Vagina (tissue), 2 donors: ENCODE measurements around the gene TAS2R38. TPM values are rescaled to one million over a fixed set of nuclear protein-coding genes. Genes with fewer than 3 reads are reported as not detected.

Experiments
- DNase-seq, 2 donors: peaks; one replicate each; pipeline ENCODE4 v3.0.0-alpha.2; 2017; ENCODE audit errors: extremely low spot score in 2 of 2
- H3K27ac ChIP-seq: fragments of 200-600 bp; sonication (generic); one replicate; pipeline ENCODE4 v1.5.1; 2019
- H3K27me3 ChIP-seq: fragments of 200-600 bp; sonication (generic); one replicate; pipeline ENCODE4 v1.5.1; 2019
- H3K36me3 ChIP-seq, 2 donors: fragments of 200-600 bp; sonication (generic); one replicate each; pipeline ENCODE4 v1.5.1; 2017 to 2019
- H3K4me1 ChIP-seq: fragments of 200-600 bp; sonication (generic); one replicate; pipeline ENCODE4 v1.5.1; 2019
- H3K4me3 ChIP-seq, 2 donors: fragments of 200-600 bp; sonication (generic); 1 replicate in 1 of 2; 2 replicates in 1 of 2; pipeline ENCODE4 v1.5.1; 2016 to 2019
- H3K9me3 ChIP-seq: fragments of 200-600 bp; sonication (generic); one replicate; pipeline ENCODE4 v1.5.1; 2019
- POLR2A ChIP-seq, 2 donors: fragments of 450-650 bp; IDR thresholded peaks; one replicate each; pipeline ENCODE4 v1.6.1; 2017; ENCODE audit warnings: antibody characterized with exemption in 2 of 2, mild to moderate bottlenecking in 2 of 2, moderate library complexity in 2 of 2
- POLR2AphosphoS5 ChIP-seq, 2 donors: sonication (generic); formaldehyde crosslinking; IDR thresholded peaks; one replicate each; pipeline ENCODE4 v1.9.0; 2017; ENCODE audit warnings: antibody characterized with exemption in 2 of 2, mild to moderate bottlenecking in 2 of 2, low read depth in 1 of 2; ENCODE audit not compliant: insufficient read depth in 1 of 2
- intact Hi-C: fragments of 100-400 bp; cut with DNase I; formaldehyde crosslinking; loops from one replicate; pipeline ENCODE4 v1.15.1; 2023
- total RNA-seq: library from RNA; depleted of rRNA; stranded (reverse); fragments of >200 nt; gene quantifications from one replicate; pipeline ENCODE4 v1.2.3, GENCODE V29; 2016
- TF ChIP-seq, protein P1 (sequence below), 3 experiments: fragments of 450-650 bp in 2 of 3; fragments of 200-600 bp in 1 of 3; sonication (generic) in 1 of 3; IDR thresholded peaks; one replicate each; pipeline ENCODE4 v1.5.1; 2017 to 2019; ENCODE audit warnings: antibody characterized with exemption in 3 of 3, mild to moderate bottlenecking in 2 of 3, moderate library complexity in 2 of 3

The TAS2R38 gene
- total RNA-seq, 1 donor from 2014 or later = not detected

- no peaks in the 10 kb centered on the region for H3K4me1 ChIP-seq
- H3K9me3 ChIP-seq = no peaks in the 10 kb centered on the region
- H3K27me3 ChIP-seq = no peaks in the 10 kb centered on the region
- intact Hi-C loops = no loop called here
- H3K27ac ChIP-seq = no peak overlapping the region
- H3K4me3 ChIP-seq = no peak overlapping the region
- TF ChIP-seq, protein P1, sequence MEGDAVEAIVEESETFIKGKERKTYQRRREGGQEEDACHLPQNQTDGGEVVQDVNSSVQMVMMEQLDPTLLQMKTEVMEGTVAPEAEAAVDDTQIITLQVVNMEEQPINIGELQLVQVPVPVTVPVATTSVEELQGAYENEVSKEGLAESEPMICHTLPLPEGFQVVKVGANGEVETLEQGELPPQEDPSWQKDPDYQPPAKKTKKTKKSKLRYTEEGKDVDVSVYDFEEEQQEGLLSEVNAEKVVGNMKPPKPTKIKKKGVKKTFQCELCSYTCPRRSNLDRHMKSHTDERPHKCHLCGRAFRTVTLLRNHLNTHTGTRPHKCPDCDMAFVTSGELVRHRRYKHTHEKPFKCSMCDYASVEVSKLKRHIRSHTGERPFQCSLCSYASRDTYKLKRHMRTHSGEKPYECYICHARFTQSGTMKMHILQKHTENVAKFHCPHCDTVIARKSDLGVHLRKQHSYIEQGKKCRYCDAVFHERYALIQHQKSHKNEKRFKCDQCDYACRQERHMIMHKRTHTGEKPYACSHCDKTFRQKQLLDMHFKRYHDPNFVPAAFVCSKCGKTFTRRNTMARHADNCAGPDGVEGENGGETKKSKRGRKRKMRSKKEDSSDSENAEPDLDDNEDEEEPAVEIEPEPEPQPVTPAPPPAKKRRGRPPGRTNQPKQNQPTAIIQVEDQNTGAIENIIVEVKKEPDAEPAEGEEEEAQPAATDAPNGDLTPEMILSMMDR (IDR thresholded peaks at IDR 0.05) = no peak
- no peak for TF ChIP-seq POLR2A (IDR thresholded peaks at IDR 0.05)
- TF ChIP-seq POLR2AphosphoS5 (IDR thresholded peaks at IDR 0.05; ENCODE audit: insufficient read depth in 1 of 2, low read depth in 1 of 2) = no peak
- no peak for DNase-seq
- H3K36me3 ChIP-seq = no peaks in the 10 kb centered on the region
These were observed 35.6 kb upstream of the TAS2R38 start for GRCh38 chr7:142009187-142009586.

DNA sequence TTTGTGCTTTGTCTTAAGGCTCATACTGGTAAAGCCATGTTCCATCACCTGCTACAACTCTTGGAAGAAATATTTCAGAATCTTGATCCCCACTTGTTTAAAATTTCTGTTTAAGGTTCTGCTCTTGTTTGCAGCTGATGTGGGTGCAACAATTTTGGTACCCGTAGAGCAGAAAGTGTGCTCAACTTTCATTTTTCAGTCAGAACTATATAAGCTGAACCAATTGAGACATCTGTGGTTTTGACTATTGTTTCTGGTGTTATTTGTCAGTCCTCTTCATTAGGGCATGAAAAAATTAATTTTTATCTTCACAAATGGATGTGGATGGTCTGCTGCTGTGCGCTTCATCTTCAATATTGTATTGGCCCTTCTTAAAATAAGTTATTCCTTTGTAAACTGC is 33.0 kb upstream of the TAS2R38 start:
- no peak for DNase-seq
- Histone ChIP-seq H3K27ac (no peak overlapping the region), H3K36me3 (no peaks in the 10 kb centered on the region), H3K9me3 (no peaks in the 10 kb centered on the region), H3K4me3 (no peak overlapping the region), H3K4me1 (no peaks in the 10 kb centered on the region), H3K27me3 (no peaks in the 10 kb centered on the region)
- intact Hi-C loops = no loop called here
- TF ChIP-seq POLR2AphosphoS5 (IDR thresholded peaks at IDR 0.05; ENCODE audit: insufficient read depth in 1 of 2, low read depth in 1 of 2) (no peak), POLR2A (IDR thresholded peaks at IDR 0.05) (no peak)
- TF ChIP-seq, protein P1 (IDR thresholded peaks at IDR 0.05) = no peak

GRCh38 chr7:142002179-142002578 is 28.6 kb upstream of the TAS2R38 start:
- H3K36me3 ChIP-seq = no peaks in the 10 kb centered on the region
- intact Hi-C loops = no loop called here
- H3K9me3 ChIP-seq = no peaks in the 10 kb centered on the region
- DNase-seq = no peak
- H3K4me3 ChIP-seq = no peak overlapping the region
- no peaks in the 10 kb centered on the region for H3K27me3 ChIP-seq
- TF ChIP-seq POLR2A (IDR thresholded peaks at IDR 0.05) = no peak
- TF ChIP-seq POLR2AphosphoS5 (IDR thresholded peaks at IDR 0.05; ENCODE audit: insufficient read depth in 1 of 2, low read depth in 1 of 2) = no peak
- TF ChIP-seq, protein P1 (IDR thresholded peaks at IDR 0.05) = no peak
- no peaks in the 10 kb centered on the region for H3K4me1 ChIP-seq
- no peak overlapping the region for H3K27ac ChIP-seq

GRCh38 chr7:142001163-142001874 is 27.7 kb upstream of the TAS2R38 start:
- Histone ChIP-seq H3K9me3 (no peaks in the 10 kb centered on the region), H3K4me1 (no peaks in the 10 kb centered on the region), H3K4me3 (no peak overlapping the region), H3K27ac (no peak overlapping the region), H3K27me3 (no peaks in the 10 kb centered on the region), H3K36me3 (no peaks in the 10 kb centered on the region)
- TF ChIP-seq, protein P1 (IDR thresholded peaks at IDR 0.05) = no peak
- TF ChIP-seq POLR2A (IDR thresholded peaks at IDR 0.05) = no peak
- no peak for TF ChIP-seq POLR2AphosphoS5 (IDR thresholded peaks at IDR 0.05; ENCODE audit: insufficient read depth in 1 of 2, low read depth in 1 of 2)
- intact Hi-C loops = no loop called here
- DNase-seq = no peak

DNA sequence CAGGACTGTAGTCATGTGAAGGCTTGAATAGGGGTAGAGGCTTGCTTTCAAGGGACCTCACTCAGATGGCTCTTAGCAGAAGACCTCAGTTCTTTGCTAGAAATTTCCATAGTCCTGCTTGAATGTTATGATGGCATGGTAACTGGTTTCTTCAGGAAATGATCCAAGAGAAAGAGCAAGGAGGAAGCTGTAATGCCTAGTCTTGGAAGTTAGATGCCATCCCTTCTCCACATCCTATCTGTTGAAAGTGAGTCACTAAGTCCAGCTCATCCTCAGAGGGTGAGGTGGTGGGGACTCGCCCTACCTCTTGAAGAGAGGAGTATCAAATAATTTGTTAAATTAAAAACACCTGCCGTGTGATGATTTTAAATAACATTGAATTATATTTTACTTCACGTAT is 26.7 kb upstream of the TAS2R38 start:
- H3K4me1 ChIP-seq = no peaks in the 10 kb centered on the region
- TF ChIP-seq POLR2AphosphoS5 (IDR thresholded peaks at IDR 0.05; ENCODE audit: insufficient read depth in 1 of 2, low read depth in 1 of 2) (no peak), POLR2A (IDR thresholded peaks at IDR 0.05) (no peak)
- TF ChIP-seq, protein P1 (IDR thresholded peaks at IDR 0.05) = no peak
- H3K27ac ChIP-seq = no peak overlapping the region
- no peaks in the 10 kb centered on the region for H3K36me3 ChIP-seq
- H3K9me3 ChIP-seq = no peaks in the 10 kb centered on the region
- DNase-seq = no peak
- H3K4me3 ChIP-seq = no peak overlapping the region
- no peaks in the 10 kb centered on the region for H3K27me3 ChIP-seq
- intact Hi-C loops = no loop called here
